GM12878 (cell line): ENCODE data around the gene SNAPC3. TPM values are rescaled to one million over a fixed set of nuclear protein-coding genes. Genes with fewer than 3 reads are reported as not detected.

Experiments
- ATAC-seq: fragments of 200-7000 bp; cut with Tn5 transposase; 3 replicates; pipeline ENCODE4 v1.9.1; 2020; ENCODE audit warnings: mild to moderate bottlenecking, moderate library complexity
- BruUV-seq: library from RNA; stranded (reverse); fragments of 400-500 nt; replicated peaks from 2 replicates; lab custom pipeline; 2021; lab: Mats Ljungman, UMichigan
- CTCF ChIA-PET: fragments of 300-600 bp; sonication (Branson Sonifier 250); formaldehyde crosslinking; extraction: SDS; loops from one replicate; lab custom pipeline; 2021; ENCODE audit warnings: inconsistent platforms; lab: Yijun Ruan, JAX
- POLR2A ChIA-PET: fragments of 350-600 bp; formaldehyde crosslinking; extraction: SDS; loops from one replicate; lab custom pipeline; 2021; ENCODE audit warnings: inconsistent platforms; lab: Charles Lee
- RAD21 ChIA-PET: fragments of 300-600 bp; sonication (Branson Sonifier 250); formaldehyde crosslinking; loops from one replicate; lab custom pipeline; 2023; ENCODE audit warnings: antibody characterized with exemption; ENCODE audit not compliant: unreplicated experiment; lab: Charles Lee
- SMC1A ChIA-PET: fragments of 300-600 bp; sonication (Branson Sonifier 250); formaldehyde crosslinking; loops from one replicate; lab custom pipeline; 2023; ENCODE audit not compliant: unreplicated experiment, uncharacterized antibody; lab: Charles Lee
- DNase-seq: peaks from one replicate; pipeline ENCODE4 v3.0.0-alpha.2; 2011; ENCODE audit warnings: low read depth, low spot score
- FAIRE-seq: peaks from 3 replicates; lab custom pipeline; 2011; peaks lifted over from hg19 to GRCh38; lab: Jason Lieb, UNC
- H2AFZ ChIP-seq: 2 replicates; pipeline ENCODE4 v1.6.0; 2011; ENCODE audit warnings: low read depth, low read length, control low read depth; ENCODE audit not compliant: control insufficient read depth
- H3K27ac ChIP-seq: 2 replicates; pipeline ENCODE4 v1.5.1; 2011; ENCODE audit warnings: control low read depth; ENCODE audit not compliant: control insufficient read depth, insufficient read depth
- H3K27me3 ChIP-seq, 2 experiments: replicated peaks in 1 of 2; 2 replicates each; pipeline versions ENCODE4 v1.6.0 to v1.6.1; 2011; ENCODE audit warnings: low read length in 1 of 2; ENCODE audit not compliant: control insufficient read depth in 2 of 2, insufficient read depth in 2 of 2
- H3K36me3 ChIP-seq, 2 experiments: 2 replicates each; pipeline ENCODE4 v1.5.1; 2011; ENCODE audit warnings: low read length in 1 of 2; ENCODE audit not compliant: control insufficient read depth in 2 of 2, insufficient read depth in 2 of 2
- H3K4me1 ChIP-seq: 2 replicates; pipeline ENCODE4 v1.6.1; 2011; ENCODE audit warnings: mild to moderate bottlenecking, low read length, moderate library complexity, mixed read lengths; ENCODE audit not compliant: control insufficient read depth, insufficient read depth
- H3K4me2 ChIP-seq: 2 replicates; pipeline ENCODE4 v1.6.0; 2011; ENCODE audit warnings: control low read depth; ENCODE audit not compliant: control insufficient read depth, insufficient read depth
- H3K4me3 ChIP-seq: fragments of 200-600 bp; sonication (generic); 2 replicates; pipeline ENCODE4 v1.5.1; 2016
- H3K79me2 ChIP-seq: 2 replicates; pipeline ENCODE4 v1.6.0; 2011; ENCODE audit warnings: low read length; ENCODE audit not compliant: control insufficient read depth, insufficient read depth
- H3K9ac ChIP-seq: 2 replicates; pipeline ENCODE4 v1.8.0; 2011; ENCODE audit warnings: low read length, control low read depth, mixed read lengths; ENCODE audit not compliant: control insufficient read depth, insufficient read depth
- H3K9me3 ChIP-seq: replicated peaks from 3 replicates; pipeline ENCODE4 v1.5.1; 2011; ENCODE audit warnings: mild to moderate bottlenecking, low read length; ENCODE audit not compliant: control insufficient read depth, insufficient read depth
- H4K20me1 ChIP-seq: 2 replicates; pipeline ENCODE4 v1.6.0; 2011; ENCODE audit not compliant: control insufficient read depth, insufficient read depth
- CHD1 ChIP-seq: IDR thresholded peaks from 2 replicates; pipeline ENCODE4 v1.6.1; 2012; ENCODE audit warnings: low read depth, low read length, improper control_type of control experiment
- MAX ChIP-seq: IDR thresholded peaks from 2 replicates; pipeline ENCODE4 v1.6.1; 2012; ENCODE audit warnings: low read depth, low read length, improper control_type of control experiment
- MLLT1 ChIP-seq: fragments of 450-650 bp; IDR thresholded peaks from 2 replicates; pipeline ENCODE4 v1.6.1; 2016; ENCODE audit warnings: mild to moderate bottlenecking
- NFYB ChIP-seq: IDR thresholded peaks from 2 replicates; pipeline ENCODE4 v1.6.1; 2011; ENCODE audit warnings: low read depth, mild to moderate bottlenecking, low read length, improper control_type of control experiment, moderate library complexity; ENCODE audit not compliant: insufficient read depth
- RCOR1 ChIP-seq: conservative IDR thresholded peaks from 2 replicates; pipeline ENCODE4 v1.6.1; 2012; ENCODE audit warnings: low read depth, low read length, improper control_type of control experiment
- WGBS: methylation state at CpG from one replicate; pipeline ENCODE4 v1.1.6; 2016; ENCODE audit warnings: low lambda C conversion rate; ENCODE audit not compliant: insufficient replicate concordance, insufficient coverage; ENCODE audit errors: missing lambda C conversion rate; 5-methylcytosine and 5-hydroxymethylcytosine counted together
- in situ Hi-C: fragments of 300-500 bp; cut with MboI; formaldehyde crosslinking; loops from 9 replicates; pipeline ENCODE4 v1.14.3; 2018; ENCODE audit warnings: mixed read lengths
- intact Hi-C: fragments of 100-400 bp; cut with micrococcal nuclease; formaldehyde crosslinking; loops from one replicate; pipeline ENCODE4 v1.14.2; 2022; ENCODE audit not compliant: unreplicated experiment
- polyA plus RNA-seq, 11 experiments: library from polyadenylated mRNA; depleted of rRNA in 4 of 11; unstranded in 6 of 11; stranded (reverse) in 5 of 11; fragments of >200 nt; fragmentation: Nextera tagmentation in 4 of 11; fragmentation: Illumina TruSeq in 1 of 11; extraction: Ambion mirVana in 4 of 11; extraction: Trizol in 1 of 11; gene quantifications; 1 replicate in 1 of 11; 2 replicates in 10 of 11; pipeline versions ENCODE4 v1.2.1 to v1.2.3, GENCODE V29; 2011 to 2016; ENCODE audit warnings: inconsistent platforms in 2 of 11, missing spikeins in 2 of 11, low read depth in 1 of 11
- total RNA-seq, 4 experiments: library from RNA; depleted of rRNA in 3 of 4; stranded (reverse); fragments of >200 nt in 3 of 4; fragmentation: Illumina TruSeq in 1 of 4; extraction: Trizol in 1 of 4; gene quantifications; 2 replicates each; pipeline versions ENCODE4 v1.2.1 to v1.2.3, GENCODE V29; 2013 to 2021

Gene SNAPC3
- total and polyA plus RNA-seq, 10 of the 15 experiments (the other 5 are each of a cell fraction or from before 2014, with no cell fraction given) = 5.7 to 47.4 (median 24.6) TPM

DNA sequence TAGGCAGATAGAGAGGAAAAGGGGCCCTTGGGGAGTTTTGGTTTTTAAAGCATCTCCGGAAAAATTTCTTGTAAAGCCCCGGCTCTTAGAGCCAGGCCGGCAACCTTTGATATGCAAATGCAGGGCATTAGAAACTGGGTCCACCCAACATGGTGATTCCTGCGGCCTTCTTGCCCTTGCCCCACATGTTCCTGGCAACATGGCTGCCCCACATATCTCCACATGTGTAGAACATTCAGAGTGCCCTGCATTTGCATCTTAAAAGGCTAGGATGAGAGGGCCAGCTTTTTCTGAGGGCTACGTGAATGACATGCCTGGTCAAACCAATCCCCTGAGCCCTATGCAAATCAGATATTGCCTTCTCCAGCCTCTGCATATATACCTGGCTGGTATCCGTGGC, 5.0 kb upstream of the SNAPC3 start:
- CTCF ChIA-PET = interaction anchor here (2.4 to 3.1 kb wide), 2 partner anchors 140 to 205 kb away, joined by 8 to 12 read pairs; no protein-coding TSS in a partner anchor
- BruUV-seq = no TSS peak
- in situ Hi-C loops = no loop called here
- no peak overlapping the region for H2AFZ ChIP-seq
- FAIRE-seq = no peak
- intact Hi-C loops = loop anchor here (1.0 to 2.0 kb wide), 3 partner anchors 139 to 313 kb away; no protein-coding TSS in a partner anchor
- DNase-seq = no peak
- no peak overlapping the region for H3K9ac ChIP-seq
- H3K27ac ChIP-seq = no peak overlapping the region
- H3K27me3 ChIP-seq = no peaks in the 10 kb centered on the region
- no peak overlapping the region for H3K4me2 ChIP-seq
- peaks cover 5% of the 10 kb centered on the region; the same call in 1 of the 2 replicates for H3K4me1 ChIP-seq
- ATAC-seq = no peak
- no peak overlapping the region for H3K4me3 ChIP-seq
- H3K36me3 ChIP-seq = no peaks in the 10 kb centered on the region
- peaks cover under 1% of the 10 kb centered on the region for H3K79me2 ChIP-seq
- TF ChIP-seq MAX (no peak), NFYB (no peak), RCOR1 (no peak), MLLT1 (no peak), CHD1 (no peak)
- SMC1A ChIA-PET = interaction anchor here (1.0 kb wide), 1 partner anchor 13 kb away, joined by 4 read pairs; no protein-coding TSS in a partner anchor
- 48% methylated on average over 6 of the region's 6 CpGs for WGBS
- H4K20me1 ChIP-seq = no peaks in the 10 kb centered on the region
- RAD21 ChIA-PET = no interaction called here
- H3K9me3 ChIP-seq = no peaks in the 10 kb centered on the region; the same call in 2 of the 3 replicates
- POLR2A ChIA-PET = no interaction called here
